GM12891 (cell line): Measurements from ENCODE around the gene SORL1.

Source experiments
- POLR2A ChIP-seq: IDR thresholded peaks from 2 replicates; pipeline ENCODE4 v1.6.1; 2011; ENCODE audit warnings: low read depth, low read length, control low read depth
- POLR2AphosphoS5 ChIP-seq: IDR thresholded peaks from 2 replicates; pipeline ENCODE4 v1.6.1; 2011; ENCODE audit warnings: low read depth, low read length, control low read depth
- POU2F2 ChIP-seq: IDR thresholded peaks from 2 replicates; pipeline ENCODE4 v1.6.1; 2011; ENCODE audit warnings: low read depth, mild to moderate bottlenecking, control low read depth, low read length, moderate library complexity
- SPI1 ChIP-seq: IDR thresholded peaks from 2 replicates; pipeline ENCODE4 v1.6.1; 2011; ENCODE audit warnings: low read depth, low read length, control low read depth
- TAF1 ChIP-seq: IDR thresholded peaks from 2 replicates; pipeline ENCODE4 v1.6.1; 2011; ENCODE audit warnings: low read depth, low read length, control low read depth

GRCh38 chr11:121421149-121421901, 30.8 kb upstream of the SORL1 start:
- TF ChIP-seq POLR2AphosphoS5 (no peak), POLR2A (no peak), TAF1 (no peak), SPI1 (no peak), POU2F2 (no peak)
